ENCODE data around the gene DNMT3B. TPM values are rescaled to one million over a fixed set of nuclear protein-coding genes. Genes with fewer than 3 reads are reported as not detected.

The DNMT3B gene
- total RNA-seq, 1 experiment from 2014 or later: 3.5 TPM

DNA sequence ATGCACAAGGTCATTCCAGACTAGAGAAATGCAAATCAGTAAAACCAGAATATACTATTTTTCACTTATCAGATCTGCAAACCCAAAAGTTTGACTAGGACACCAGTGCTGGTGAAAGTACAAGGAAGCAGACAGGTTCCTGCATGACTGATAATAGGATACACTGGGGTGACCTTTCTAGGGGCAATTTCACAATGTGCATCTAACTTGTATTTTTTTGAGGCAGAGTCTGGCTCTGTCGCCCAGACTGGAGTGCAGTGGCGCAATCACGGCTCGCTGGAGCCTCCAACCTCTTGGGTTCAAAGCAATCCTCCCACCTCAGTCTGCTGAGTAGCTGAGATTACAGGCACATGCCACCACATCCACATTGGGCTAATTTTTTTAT, 30.3 kb upstream of the DNMT3B start:
- H3K4me1 ChIP-seq (ENCODE audit: control insufficient read depth, insufficient read depth, low read length): 0 out of 2 replicates have a peak, but pooled peaks cover 3% of the 10 kb centered on the region
- in situ Hi-C loops (cut with HindIII; ENCODE audit: low pct_unique_long_range_greater_than_20kb, low sequenced_read_pairs): no loop called here
- no peak overlapping the region for H3K4me3 ChIP-seq (ENCODE audit: low read depth in 2 of 2, low read length in 2 of 2)
- ATAC-seq: no peak
- no peaks in the 10 kb centered on the region for H3K27me3 ChIP-seq (ENCODE audit: control insufficient read depth, insufficient read depth, low read length)
- H3K27ac ChIP-seq (ENCODE audit: low read length): no peak overlapping the region
- ChIA-PET POLR2A (no interaction called here), CTCF (no interaction called here)
- intact Hi-C loops (cut with micrococcal nuclease; ENCODE audit: unreplicated experiment): no loop called here
- TF ChIP-seq, protein P1, sequence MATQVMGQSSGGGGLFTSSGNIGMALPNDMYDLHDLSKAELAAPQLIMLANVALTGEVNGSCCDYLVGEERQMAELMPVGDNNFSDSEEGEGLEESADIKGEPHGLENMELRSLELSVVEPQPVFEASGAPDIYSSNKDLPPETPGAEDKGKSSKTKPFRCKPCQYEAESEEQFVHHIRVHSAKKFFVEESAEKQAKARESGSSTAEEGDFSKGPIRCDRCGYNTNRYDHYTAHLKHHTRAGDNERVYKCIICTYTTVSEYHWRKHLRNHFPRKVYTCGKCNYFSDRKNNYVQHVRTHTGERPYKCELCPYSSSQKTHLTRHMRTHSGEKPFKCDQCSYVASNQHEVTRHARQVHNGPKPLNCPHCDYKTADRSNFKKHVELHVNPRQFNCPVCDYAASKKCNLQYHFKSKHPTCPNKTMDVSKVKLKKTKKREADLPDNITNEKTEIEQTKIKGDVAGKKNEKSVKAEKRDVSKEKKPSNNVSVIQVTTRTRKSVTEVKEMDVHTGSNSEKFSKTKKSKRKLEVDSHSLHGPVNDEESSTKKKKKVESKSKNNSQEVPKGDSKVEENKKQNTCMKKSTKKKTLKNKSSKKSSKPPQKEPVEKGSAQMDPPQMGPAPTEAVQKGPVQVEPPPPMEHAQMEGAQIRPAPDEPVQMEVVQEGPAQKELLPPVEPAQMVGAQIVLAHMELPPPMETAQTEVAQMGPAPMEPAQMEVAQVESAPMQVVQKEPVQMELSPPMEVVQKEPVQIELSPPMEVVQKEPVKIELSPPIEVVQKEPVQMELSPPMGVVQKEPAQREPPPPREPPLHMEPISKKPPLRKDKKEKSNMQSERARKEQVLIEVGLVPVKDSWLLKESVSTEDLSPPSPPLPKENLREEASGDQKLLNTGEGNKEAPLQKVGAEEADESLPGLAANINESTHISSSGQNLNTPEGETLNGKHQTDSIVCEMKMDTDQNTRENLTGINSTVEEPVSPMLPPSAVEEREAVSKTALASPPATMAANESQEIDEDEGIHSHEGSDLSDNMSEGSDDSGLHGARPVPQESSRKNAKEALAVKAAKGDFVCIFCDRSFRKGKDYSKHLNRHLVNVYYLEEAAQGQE (IDR thresholded peaks at IDR 0.05; ENCODE audit: insufficient read depth in 1 of 2, low read depth in 2 of 2, low read length in 1 of 2): no peak
- TF ChIP-seq SIN3A (IDR thresholded peaks at IDR 0.05; ENCODE audit: borderline replicate concordance, insufficient read depth, low read depth, low read length) (no peak), POLR2AphosphoS5 (IDR thresholded peaks at IDR 0.05; ENCODE audit: low read depth, low read length) (no peak), TCF7L2 (IDR thresholded peaks at IDR 0.05; ENCODE audit: low read depth, low read length) (no peak)
- TF ChIP-seq, protein P2, sequence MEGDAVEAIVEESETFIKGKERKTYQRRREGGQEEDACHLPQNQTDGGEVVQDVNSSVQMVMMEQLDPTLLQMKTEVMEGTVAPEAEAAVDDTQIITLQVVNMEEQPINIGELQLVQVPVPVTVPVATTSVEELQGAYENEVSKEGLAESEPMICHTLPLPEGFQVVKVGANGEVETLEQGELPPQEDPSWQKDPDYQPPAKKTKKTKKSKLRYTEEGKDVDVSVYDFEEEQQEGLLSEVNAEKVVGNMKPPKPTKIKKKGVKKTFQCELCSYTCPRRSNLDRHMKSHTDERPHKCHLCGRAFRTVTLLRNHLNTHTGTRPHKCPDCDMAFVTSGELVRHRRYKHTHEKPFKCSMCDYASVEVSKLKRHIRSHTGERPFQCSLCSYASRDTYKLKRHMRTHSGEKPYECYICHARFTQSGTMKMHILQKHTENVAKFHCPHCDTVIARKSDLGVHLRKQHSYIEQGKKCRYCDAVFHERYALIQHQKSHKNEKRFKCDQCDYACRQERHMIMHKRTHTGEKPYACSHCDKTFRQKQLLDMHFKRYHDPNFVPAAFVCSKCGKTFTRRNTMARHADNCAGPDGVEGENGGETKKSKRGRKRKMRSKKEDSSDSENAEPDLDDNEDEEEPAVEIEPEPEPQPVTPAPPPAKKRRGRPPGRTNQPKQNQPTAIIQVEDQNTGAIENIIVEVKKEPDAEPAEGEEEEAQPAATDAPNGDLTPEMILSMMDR (IDR thresholded peaks at IDR 0.05): no peak
- no TSS peak for BruUV-seq (replicated peaks)
- no peaks in the 10 kb centered on the region for H3K36me3 ChIP-seq (ENCODE audit: control insufficient read depth, insufficient read depth, low read length)
- H3K9me3 ChIP-seq (ENCODE audit: control insufficient read depth, insufficient read depth, low read depth, low read length): no peaks in the 10 kb centered on the region
- no peak for DNase-seq (ENCODE audit: low read depth, low spot score)

DNA sequence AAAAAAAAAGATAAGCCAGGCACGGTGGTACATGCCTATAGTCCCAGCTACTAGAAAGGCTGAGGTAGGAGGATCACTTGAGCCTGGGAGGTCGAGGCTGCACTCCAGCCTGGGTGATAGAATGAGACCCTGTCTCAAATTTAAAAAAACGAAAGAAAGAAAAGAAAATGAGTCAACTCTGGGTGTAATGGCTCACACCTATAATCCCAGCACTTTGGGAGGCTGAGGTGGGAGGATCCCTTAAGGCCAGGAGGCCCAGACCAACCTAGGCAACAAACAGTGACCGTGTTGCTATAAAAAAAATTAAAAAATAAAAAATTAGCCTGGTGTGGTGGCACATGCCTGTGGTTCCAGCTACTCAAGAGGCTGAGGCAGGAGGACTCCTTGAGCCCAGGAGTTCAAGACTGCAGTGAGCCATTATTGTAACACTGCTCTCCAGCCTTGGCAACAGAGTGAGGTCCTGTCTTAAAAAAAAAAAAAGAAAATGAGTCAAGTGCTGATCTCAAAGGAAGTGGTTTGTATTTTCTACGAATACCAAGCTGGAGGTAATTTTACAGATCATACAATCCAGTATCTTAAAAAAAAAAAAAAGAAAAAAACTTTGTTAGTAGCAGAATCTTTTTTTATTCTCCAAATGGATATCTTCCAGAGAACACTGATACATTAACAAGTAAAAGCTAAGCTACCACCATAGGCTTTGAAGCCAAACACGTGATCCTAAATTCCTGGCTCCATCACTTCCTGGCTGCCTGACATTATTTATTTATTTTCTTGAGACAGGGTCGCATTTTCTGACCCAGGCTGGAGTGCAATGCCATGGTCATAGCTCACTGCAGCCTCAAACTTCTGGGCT, 24.6 kb upstream of the DNMT3B start:
- intact Hi-C loops (cut with micrococcal nuclease; ENCODE audit: unreplicated experiment): no loop called here
- ChIA-PET POLR2A (no interaction called here), CTCF (interaction anchor here (0.6 kb wide), 1 partner anchor 27 kb away, joined by 3 read pairs; no protein-coding TSS in a partner anchor)
- ATAC-seq (no peak), DNase-seq (ENCODE audit: low read depth, low spot score) (no peak)
- in situ Hi-C loops (cut with HindIII; ENCODE audit: low pct_unique_long_range_greater_than_20kb, low sequenced_read_pairs): no loop called here
- no TSS peak for BruUV-seq (replicated peaks)
- H3K4me1 ChIP-seq (ENCODE audit: control insufficient read depth, insufficient read depth, low read length): peaks cover 1% of the 10 kb centered on the region; the same call in 1 of the 2 replicates
- no peak overlapping the region for H3K27ac ChIP-seq (ENCODE audit: low read length)
- TF ChIP-seq TCF7L2 (IDR thresholded peaks at IDR 0.05; ENCODE audit: low read depth, low read length) (no peak), SIN3A (IDR thresholded peaks at IDR 0.05; ENCODE audit: borderline replicate concordance, insufficient read depth, low read depth, low read length) (no peak), POLR2AphosphoS5 (IDR thresholded peaks at IDR 0.05; ENCODE audit: low read depth, low read length) (no peak)
- TF ChIP-seq, protein P1 (IDR thresholded peaks at IDR 0.05; ENCODE audit: insufficient read depth in 1 of 2, low read depth in 2 of 2, low read length in 1 of 2): no peak
- TF ChIP-seq, protein P2 (IDR thresholded peaks at IDR 0.05): no peak
- H3K36me3 ChIP-seq (ENCODE audit: control insufficient read depth, insufficient read depth, low read length): no peaks in the 10 kb centered on the region
- H3K9me3 ChIP-seq (ENCODE audit: control insufficient read depth, insufficient read depth, low read depth, low read length): no peaks in the 10 kb centered on the region
- no peak overlapping the region for H3K4me3 ChIP-seq (ENCODE audit: low read depth in 2 of 2, low read length in 2 of 2)
- H3K27me3 ChIP-seq (ENCODE audit: control insufficient read depth, insufficient read depth, low read length): no peaks in the 10 kb centered on the region
